HG02588 (cell line): ENCODE results near the gene ATF6B.
"Not testable (repeated sequence)": the region's sequence is repeated elsewhere in the genome, so short reads cannot be mapped to it uniquely, and the experiment has no call there.

Experiments
- ATAC-seq: cut with Tn5 transposase; IDR thresholded peaks from one replicate; pipeline ENCODE4 v1.9.1; 2021; ENCODE audit warnings: mild to moderate bottlenecking, moderate library complexity; ENCODE audit not compliant: unreplicated experiment

The ATF6B gene

GRCh38 chr6:32083812-32084768 is 44.0 kb downstream of the ATF6B start:
- no peak for ATAC-seq

DNA sequence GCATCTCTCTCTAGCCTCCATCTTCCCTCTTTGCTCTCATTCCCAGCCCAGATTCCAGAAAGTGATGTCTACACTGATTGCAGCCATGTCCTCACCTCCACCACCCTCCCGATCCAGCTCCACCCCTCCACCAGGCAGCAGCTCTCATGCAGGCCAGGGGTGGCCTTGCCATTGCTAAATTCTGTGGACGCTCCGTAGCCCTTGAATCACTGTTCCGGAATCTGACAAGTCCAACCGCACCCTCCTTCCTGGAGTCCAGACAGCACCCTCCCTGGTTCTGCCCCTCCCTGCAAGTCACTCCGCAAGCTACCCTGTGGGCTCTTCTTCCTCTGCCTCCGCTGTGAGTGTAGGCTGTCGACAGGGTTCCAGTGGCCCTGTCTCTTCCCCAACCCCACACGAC is 45.1 kb downstream of the ATF6B start:
- no peak for ATAC-seq

DNA sequence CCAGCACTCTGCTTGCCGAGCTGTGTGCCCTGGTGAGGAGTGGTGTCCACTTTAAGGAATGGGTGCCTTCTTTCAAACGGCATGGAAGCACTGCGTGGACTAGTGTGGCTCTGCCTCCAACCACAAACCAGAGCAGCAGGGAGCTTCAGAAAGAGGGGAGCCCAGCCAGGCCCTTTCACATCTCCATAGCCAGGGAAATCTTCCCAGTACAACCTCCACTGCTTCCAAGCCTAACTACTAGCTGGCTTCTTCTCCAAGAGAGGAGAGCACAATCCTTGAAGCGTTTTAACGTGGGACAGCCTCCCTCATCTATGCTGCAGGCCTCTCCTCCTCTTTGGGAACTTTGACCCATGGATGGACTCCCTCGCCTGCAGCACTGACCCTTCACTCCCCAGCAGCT is 45.6 kb downstream of the ATF6B start:
- ATAC-seq = no peak

DNA sequence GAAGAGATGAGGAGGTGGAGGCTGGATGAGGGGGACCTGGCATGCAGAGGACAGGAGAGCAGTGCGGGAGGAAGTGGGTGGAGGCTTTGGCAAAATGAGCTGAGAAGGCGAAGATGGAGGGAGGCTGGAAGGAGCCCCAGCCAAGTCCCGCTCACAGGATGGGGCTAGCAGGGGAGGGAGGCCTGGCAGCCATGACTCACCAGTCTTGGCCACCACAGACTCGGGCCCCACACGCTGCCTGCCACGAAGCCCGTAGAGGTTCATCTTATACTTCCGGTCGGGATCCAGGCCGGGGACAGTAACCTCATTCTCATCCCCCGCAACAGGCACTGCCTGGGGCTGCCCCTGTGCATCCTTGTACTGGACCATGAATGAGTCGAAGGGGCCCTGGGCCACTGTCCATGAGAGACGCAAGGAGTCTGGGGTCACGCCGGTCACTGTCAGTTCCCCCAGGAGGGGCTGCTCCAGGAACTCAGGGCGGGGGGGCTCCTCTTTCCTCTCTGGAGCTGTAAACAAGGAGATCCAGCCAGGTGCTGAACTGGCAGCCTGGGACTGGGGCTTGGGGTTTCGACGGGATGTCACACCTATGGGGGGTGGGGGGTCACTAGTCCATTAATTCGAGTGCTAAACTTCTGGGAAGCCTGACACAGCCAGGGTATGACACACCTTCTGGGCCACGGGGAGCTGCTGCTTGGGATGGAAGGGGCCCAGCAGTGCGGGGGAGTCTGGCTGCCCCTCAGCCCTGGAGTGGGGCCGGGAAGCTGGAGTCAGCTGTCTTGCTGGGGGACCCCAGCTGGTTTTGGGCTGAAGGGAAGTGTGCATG is 46.7 kb downstream of the ATF6B start:
- no peak for ATAC-seq

DNA sequence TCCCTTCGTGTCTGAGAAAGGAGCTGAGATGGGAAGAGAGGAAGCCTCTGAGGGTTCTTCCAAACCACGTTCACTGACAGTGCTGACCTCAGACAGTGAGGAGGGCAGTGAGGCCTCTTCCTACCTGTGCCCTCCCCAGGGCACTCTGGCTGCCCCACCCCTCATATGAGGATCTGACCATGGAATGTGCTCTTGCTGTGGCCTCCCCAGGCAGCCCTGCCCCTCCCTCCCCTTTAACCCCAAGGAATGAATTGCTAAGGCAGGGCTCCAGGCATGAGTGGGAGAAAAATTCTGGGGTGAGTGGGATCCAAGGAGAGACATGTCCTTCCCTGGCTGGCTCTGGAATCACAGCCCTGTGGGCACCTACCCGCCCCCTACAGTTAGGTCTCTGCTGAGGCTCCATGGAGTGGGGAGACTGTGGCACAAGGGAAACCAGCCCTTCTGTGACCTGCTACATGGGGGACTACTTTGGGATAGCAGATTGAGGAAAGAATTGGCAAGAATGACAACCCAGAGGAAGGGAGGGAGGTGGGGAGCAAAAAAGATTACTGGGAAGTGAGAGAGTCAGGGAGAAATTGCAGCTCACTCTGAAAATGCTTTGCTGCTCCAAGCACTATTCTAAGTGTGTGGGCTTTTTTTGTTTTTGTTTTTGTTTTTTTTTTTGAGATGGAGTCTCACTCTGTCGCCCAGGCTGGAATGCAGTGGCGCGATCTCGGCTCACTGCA is 48.3 kb downstream of the ATF6B start:
- ATAC-seq = no peak

- no peak for ATAC-seq
Measured at GRCh38 chr6:32076321-32076809, 51.7 kb downstream of the ATF6B start.

- no peak for ATAC-seq
Measured at GRCh38 chr6:32075781-32076180, 52.3 kb downstream of the ATF6B start.

DNA sequence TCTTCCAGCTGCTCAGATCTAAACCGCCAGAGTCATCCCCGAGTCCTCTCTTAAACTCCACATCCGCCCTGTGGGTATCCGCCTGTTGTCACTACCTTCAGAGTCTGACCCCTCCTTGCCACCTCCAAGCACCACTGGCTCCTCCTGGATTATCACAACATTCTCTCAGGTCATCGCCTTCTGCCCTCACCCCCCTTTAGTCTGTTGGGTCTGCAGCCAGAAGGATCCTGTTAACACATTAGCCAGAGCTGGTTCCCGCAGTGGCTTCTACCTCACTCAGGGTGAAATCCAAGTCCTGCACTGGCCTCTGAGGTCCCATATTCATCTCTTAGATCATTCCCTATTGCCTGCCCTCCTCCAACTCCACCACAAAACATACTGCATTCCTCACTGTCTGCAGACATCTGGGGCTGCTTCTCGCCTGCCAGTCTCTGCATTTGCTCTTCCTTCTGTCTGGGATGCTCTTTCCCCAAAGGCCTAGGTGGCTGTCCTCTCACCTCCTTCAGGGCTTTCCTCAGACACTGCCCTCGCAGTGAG is 53.0 kb downstream of the ATF6B start:
- no peak for ATAC-seq

DNA sequence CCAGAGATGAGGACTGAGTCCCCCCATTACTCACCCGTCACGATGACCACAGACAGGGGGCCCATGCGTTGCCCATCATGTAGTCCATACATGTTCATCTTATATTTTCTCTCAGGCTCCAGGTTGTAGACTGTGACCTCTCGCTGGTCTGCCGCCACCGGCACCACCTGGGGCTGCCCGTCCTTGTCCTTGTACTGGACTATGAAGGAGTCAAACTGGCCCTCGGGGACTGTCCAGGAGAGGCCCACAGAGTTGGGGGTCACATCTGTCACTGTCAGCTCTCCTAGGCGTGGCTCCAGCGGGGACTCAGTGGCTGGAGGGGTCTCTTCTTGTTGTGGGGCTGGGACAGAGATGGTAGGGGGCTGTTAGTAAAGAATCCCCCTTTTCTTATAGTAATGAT is 54.4 kb downstream of the ATF6B start:
- no peak for ATAC-seq

GRCh38 chr6:32073101-32073500 is 54.9 kb downstream of the ATF6B start:
- ATAC-seq = no peak

- no peak for ATAC-seq
Measured at GRCh38 chr6:32070814-32071543, 57.1 kb downstream of the ATF6B start.

GRCh38 chr6:32069878-32070515 is 58.0 kb downstream of the ATF6B start:
- ATAC-seq = no peak

DNA sequence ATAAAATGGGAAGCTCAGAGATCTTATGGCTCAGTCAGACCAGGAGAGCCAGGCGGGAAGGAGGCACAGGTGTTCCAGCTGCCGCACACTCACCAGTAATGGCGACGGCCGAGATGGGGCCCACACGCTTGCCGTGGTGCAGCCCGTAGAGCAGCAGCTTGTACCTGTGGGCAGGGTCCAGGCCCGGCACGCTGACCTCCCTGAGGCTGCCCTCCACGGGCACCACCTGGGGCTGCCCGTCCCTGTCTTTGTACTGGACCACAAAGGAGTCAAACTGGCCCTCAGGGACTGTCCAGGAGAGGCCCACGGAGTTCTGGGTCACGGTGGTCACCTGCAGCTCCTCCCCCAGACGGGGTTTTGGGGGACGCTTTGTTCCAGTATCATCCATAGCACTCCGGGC is 58.6 kb downstream of the ATF6B start:
- no peak for ATAC-seq

- ATAC-seq = no peak
Measured at GRCh38 chr6:32068867-32069266, 59.2 kb downstream of the ATF6B start.

GRCh38 chr6:32068315-32068714 is 59.7 kb downstream of the ATF6B start:
- ATAC-seq = not testable (repeated sequence)

GRCh38 chr6:32067521-32067920 is 60.5 kb downstream of the ATF6B start:
- ATAC-seq = not testable (repeated sequence)
